ENCODE data around the gene CSNK2A1. TPM values are rescaled to one million over a fixed set of nuclear protein-coding genes. Genes with fewer than 3 reads are reported as not detected.

The CSNK2A1 gene
- total RNA-seq, 2 donors from 2014 or later, result 83.9 to 90.7 TPM

DNA sequence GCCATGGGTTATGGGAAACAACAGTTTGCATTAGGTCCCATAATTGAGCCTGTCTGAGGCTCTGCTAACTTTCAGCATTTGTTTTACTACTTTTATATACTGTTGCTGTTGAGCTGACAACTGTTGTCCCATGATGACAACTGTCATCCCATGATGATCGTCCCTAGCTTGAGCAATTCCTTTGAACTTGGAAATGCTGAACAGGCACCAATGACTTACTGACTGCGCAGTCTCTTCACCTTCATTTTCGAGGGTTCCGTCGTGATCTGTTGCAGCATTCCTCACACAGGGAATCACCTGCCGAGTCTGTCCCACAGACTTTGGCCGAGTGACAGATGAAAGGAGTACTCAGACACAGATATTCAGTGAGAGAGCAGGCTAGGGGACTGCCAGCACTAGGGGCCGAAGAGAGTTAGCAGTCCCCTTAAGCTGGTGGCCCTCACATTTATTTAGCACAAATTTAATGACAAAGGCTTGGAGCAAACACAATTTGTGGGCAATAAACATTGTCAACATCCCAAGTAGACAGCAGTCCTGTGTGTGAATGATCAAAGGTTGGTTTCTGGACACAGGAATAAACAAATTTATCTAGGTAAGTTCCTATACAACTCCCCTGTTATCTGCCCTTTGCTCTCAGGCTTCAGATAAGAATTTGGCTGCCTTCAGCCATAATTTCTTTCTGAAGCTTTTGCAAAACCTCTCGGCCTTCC lies 71.3 kb downstream of the CSNK2A1 start:
- no peak for DNase-seq (ENCODE audit: low spot score)
- H3K36me3 ChIP-seq, result no peaks in the 10 kb centered on the region
- H3K27ac ChIP-seq, result no peak overlapping the region
- TF ChIP-seq, protein P1, sequence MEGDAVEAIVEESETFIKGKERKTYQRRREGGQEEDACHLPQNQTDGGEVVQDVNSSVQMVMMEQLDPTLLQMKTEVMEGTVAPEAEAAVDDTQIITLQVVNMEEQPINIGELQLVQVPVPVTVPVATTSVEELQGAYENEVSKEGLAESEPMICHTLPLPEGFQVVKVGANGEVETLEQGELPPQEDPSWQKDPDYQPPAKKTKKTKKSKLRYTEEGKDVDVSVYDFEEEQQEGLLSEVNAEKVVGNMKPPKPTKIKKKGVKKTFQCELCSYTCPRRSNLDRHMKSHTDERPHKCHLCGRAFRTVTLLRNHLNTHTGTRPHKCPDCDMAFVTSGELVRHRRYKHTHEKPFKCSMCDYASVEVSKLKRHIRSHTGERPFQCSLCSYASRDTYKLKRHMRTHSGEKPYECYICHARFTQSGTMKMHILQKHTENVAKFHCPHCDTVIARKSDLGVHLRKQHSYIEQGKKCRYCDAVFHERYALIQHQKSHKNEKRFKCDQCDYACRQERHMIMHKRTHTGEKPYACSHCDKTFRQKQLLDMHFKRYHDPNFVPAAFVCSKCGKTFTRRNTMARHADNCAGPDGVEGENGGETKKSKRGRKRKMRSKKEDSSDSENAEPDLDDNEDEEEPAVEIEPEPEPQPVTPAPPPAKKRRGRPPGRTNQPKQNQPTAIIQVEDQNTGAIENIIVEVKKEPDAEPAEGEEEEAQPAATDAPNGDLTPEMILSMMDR (IDR thresholded peaks at IDR 0.05), result no peak
- ATAC-seq (ENCODE audit: insufficient number of reproducible peaks, low FRiP score, low read depth), result no peak
- H3K9me3 ChIP-seq, result no peaks in the 10 kb centered on the region
- H3K27me3 ChIP-seq (replicated peaks; ENCODE audit: insufficient read depth), result no peaks in the 10 kb centered on the region
- H3K4me3 ChIP-seq, result no peak overlapping the region
- H3K4me1 ChIP-seq (ENCODE audit: control insufficient read depth in 1 of 2, low read depth in 2 of 2), result peaks cover 0 to 10% of the 10 kb centered on the region in 2 donors

- no peak overlapping the region for H3K4me3 ChIP-seq
- DNase-seq (ENCODE audit: low spot score) (no peak), ATAC-seq (ENCODE audit: insufficient number of reproducible peaks, low FRiP score, low read depth) (no peak)
- TF ChIP-seq, protein P1 (IDR thresholded peaks at IDR 0.05), result no peak
- no peaks in the 10 kb centered on the region for H3K9me3 ChIP-seq
- no peaks in the 10 kb centered on the region for H3K36me3 ChIP-seq
- H3K27ac ChIP-seq, result no peak overlapping the region
- H3K4me1 ChIP-seq (ENCODE audit: control insufficient read depth in 1 of 2, low read depth in 2 of 2), result no peaks in the 10 kb centered on the region
- no peaks in the 10 kb centered on the region for H3K27me3 ChIP-seq (replicated peaks; ENCODE audit: insufficient read depth)
These were observed 73.7 kb downstream of the CSNK2A1 start for GRCh38 chr20:469746-470490.

GRCh38 chr20:467755-468154 lies 75.8 kb downstream of the CSNK2A1 start:
- TF ChIP-seq, protein P1 (IDR thresholded peaks at IDR 0.05), result no peak
- DNase-seq (ENCODE audit: low spot score), result no peak
- no peak for ATAC-seq (ENCODE audit: insufficient number of reproducible peaks, low FRiP score, low read depth)
- H3K4me1 ChIP-seq (ENCODE audit: control insufficient read depth in 1 of 2, low read depth in 2 of 2), result peaks cover 0 to 1% of the 10 kb centered on the region in 2 donors
- no peaks in the 10 kb centered on the region for H3K27me3 ChIP-seq (replicated peaks; ENCODE audit: insufficient read depth)
- no peak overlapping the region for H3K27ac ChIP-seq
- no peaks in the 10 kb centered on the region for H3K9me3 ChIP-seq
- H3K4me3 ChIP-seq, result no peak overlapping the region
- H3K36me3 ChIP-seq, result no peaks in the 10 kb centered on the region

- TF ChIP-seq, protein P1 (IDR thresholded peaks at IDR 0.05), result no peak
- peak within 1 kb of the TSS; percentile 80 for H3K4me3 ChIP-seq
These were observed 81.2 kb downstream of the CSNK2A1 start, which contains the start of gene TBC1D20 for GRCh38 chr20:462199-462991. Gene TBC1D20 (minus strand): TSS chr20:462533. CDS start chr20:462405, 128 bp downstream.

More at GRCh38 chr20:462199-462991, 81.2 kb downstream of the CSNK2A1 start, which contains the start of gene TBC1D20:
- DNase-seq (ENCODE audit: low spot score) (no peak), ATAC-seq (ENCODE audit: insufficient number of reproducible peaks, low FRiP score, low read depth) (peak; percentile 98)
- Histone ChIP-seq H3K9me3 (no peaks in the 10 kb centered on the region), H3K36me3 (no peaks in the 10 kb centered on the region), H3K27me3 (replicated peaks; ENCODE audit: insufficient read depth) (no peaks in the 10 kb centered on the region), H3K4me1 (ENCODE audit: control insufficient read depth in 1 of 2, low read depth in 2 of 2) (peaks cover 14 to 30% of the 10 kb centered on the region in 2 donors), H3K27ac (peak within 1 kb of the TSS; percentile 83 to 88)

Data from thoracic aorta (tissue), 2 donors.